HEK293T (cell line): ENCODE data around the gene OR4F16.
"Not testable (repeated sequence)": the region's sequence is repeated elsewhere in the genome, so short reads cannot be mapped to it uniquely, and the experiment has no call there.

ENCODE experiments used
- CTCF ChIA-PET: fragments of 350-600 bp; formaldehyde crosslinking; extraction: SDS; loops from one replicate; lab custom pipeline; 2021; ENCODE audit warnings: antibody characterized with exemption, inconsistent platforms; lab: Yijun Ruan, JAX
- POLR2A ChIA-PET: fragments of 350-600 bp; formaldehyde crosslinking; extraction: SDS; loops from one replicate; lab custom pipeline; 2020; ENCODE audit warnings: antibody characterized with exemption, inconsistent platforms; lab: Yijun Ruan, JAX
- DNase-seq: peaks from one replicate; pipeline ENCODE4 v3.0.0; 2012; ENCODE audit warnings: mixed read lengths; ENCODE audit errors: extremely low spot score

The OR4F16 gene

GRCh38 chr1:686554-686953 is at the start of gene OR4F16:
Gene OR4F16, minus strand, starts transcription at chr1:686654. Its CDS starts 0 bp downstream, at chr1:686654.
- CTCF ChIA-PET = not testable (repeated sequence)

GRCh38 chr1:733649-734048 is 47.2 kb upstream of the OR4F16 start:
- DNase-seq, CTCF ChIA-PET, POLR2A ChIA-PET: not testable (repeated sequence)

More at GRCh38 chr1:686554-686953, at the start of gene OR4F16:
- DNase-seq, POLR2A ChIA-PET: not testable (repeated sequence)

- DNase-seq, POLR2A ChIA-PET, CTCF ChIA-PET: not testable (repeated sequence)
Measured at GRCh38 chr1:727040-727439, 40.6 kb upstream of the OR4F16 start.
